SK-N-SH (cell line): ENCODE measurements around the gene MAPRE2. TPM values are rescaled to one million over a fixed set of nuclear protein-coding genes. Genes with fewer than 3 reads are reported as not detected.
A peak's percentile ranks its signal among the peaks of the same experiment; 100 is the strongest.

Experiments used
- CTCF ChIA-PET: fragments of 300-600, 350-600 bp; formaldehyde crosslinking; extraction: SDS; loops from one replicate; lab custom pipeline; 2021; lab: Yijun Ruan, JAX
- POLR2A ChIA-PET: fragments of 350-600 bp; sonication (Branson Sonifier 250); formaldehyde crosslinking; extraction: SDS; loops from one replicate; lab custom pipeline; 2020; ENCODE audit warnings: antibody characterized with exemption, inconsistent platforms; lab: Yijun Ruan, JAX
- DNase-seq: peaks from one replicate; pipeline ENCODE4 v3.0.0; 2012
- H2AFZ ChIP-seq: fragments of 200-600 bp; sonication (generic); 2 replicates; pipeline ENCODE4 v1.8.1; 2016; ENCODE audit warnings: antibody characterized with exemption, mild to moderate bottlenecking, low read depth
- H3F3A ChIP-seq: fragments of 200-600 bp; sonication (generic); replicated peaks from 2 replicates; pipeline ENCODE3; 2016; ENCODE audit warnings: antibody characterized with exemption, mild to moderate bottlenecking; ENCODE audit not compliant: insufficient read depth
- H3K27ac ChIP-seq, 2 experiments: fragments of 200-500 bp in 1 of 2; fragments of 200-600 bp in 1 of 2; sonication (Bioruptor generic) in 1 of 2; sonication (generic), shearing (Covaris generic) in 1 of 2; 2 replicates each; pipeline versions ENCODE4 v1.5.1 to v1.6.1; 2014 to 2016; ENCODE audit warnings: low read depth in 2 of 2, inconsistent platforms in 1 of 2, low read length in 1 of 2, mild to moderate bottlenecking in 1 of 2, mixed read lengths in 1 of 2
- H3K27me3 ChIP-seq: fragments of 200-600 bp; sonication (generic), shearing (Covaris generic); 2 replicates; pipeline ENCODE4 v1.6.1; 2016; ENCODE audit warnings: mixed run types; ENCODE audit not compliant: insufficient read depth
- H3K36me3 ChIP-seq, 2 experiments: fragments of 200-500 bp in 1 of 2; fragments of 200-600 bp in 1 of 2; sonication (Bioruptor generic) in 1 of 2; sonication (generic) in 1 of 2; replicated peaks in 1 of 2; 2 replicates each; pipeline versions ENCODE3 to v1.5.1; 2014 to 2016; ENCODE audit warnings: low read length in 1 of 2, mild to moderate bottlenecking in 1 of 2; ENCODE audit not compliant: insufficient read depth in 2 of 2, control insufficient read depth in 1 of 2
- H3K4me1 ChIP-seq, 2 experiments: fragments of 200-500 bp in 1 of 2; fragments of 200-600 bp in 1 of 2; sonication (Bioruptor generic) in 1 of 2; sonication (generic), shearing (Covaris generic) in 1 of 2; 2 replicates each; pipeline versions ENCODE4 v1.5.1 to v1.6.1; 2014 to 2016; ENCODE audit warnings: low read depth in 1 of 2, low read length in 1 of 2, mixed run types in 1 of 2; ENCODE audit not compliant: insufficient read depth in 2 of 2, control insufficient read depth in 1 of 2
- H3K4me2 ChIP-seq: fragments of 200-600 bp; sonication (generic), shearing (Covaris generic); 2 replicates; pipeline ENCODE4 v1.6.1; 2017; ENCODE audit warnings: mixed run types
- H3K4me3 ChIP-seq, 2 experiments: fragments of 200-500 bp in 1 of 2; fragments of 200-600 bp in 1 of 2; sonication (Bioruptor generic) in 1 of 2; sonication (generic), shearing (Covaris generic) in 1 of 2; 2 replicates each; pipeline versions ENCODE4 v1.5.1 to v1.8.1; 2014 to 2016; ENCODE audit warnings: low read depth in 2 of 2, inconsistent platforms in 1 of 2, low read length in 1 of 2, mild to moderate bottlenecking in 1 of 2, mixed read lengths in 1 of 2, moderate library complexity in 1 of 2
- H3K79me2 ChIP-seq: fragments of 200-600 bp; sonication (generic); 2 replicates; pipeline ENCODE4 v1.8.1; 2017; ENCODE audit warnings: mild to moderate bottlenecking; ENCODE audit not compliant: insufficient read depth
- H3K9ac ChIP-seq: fragments of 200-600 bp; sonication (generic); 2 replicates; pipeline ENCODE4 v1.6.1; 2017; ENCODE audit warnings: mixed run types
- H3K9me2 ChIP-seq: fragments of 200-600 bp; sonication (generic); 2 replicates; pipeline ENCODE4 v1.6.1; 2017; ENCODE audit warnings: mixed run types
- H3K9me3 ChIP-seq: fragments of 200-600 bp; sonication (generic); 2 replicates; pipeline ENCODE4 v1.6.1; 2017; ENCODE audit warnings: mixed run types, mild to moderate bottlenecking, moderate library complexity
- H4K20me1 ChIP-seq: fragments of 200-600 bp; sonication (generic); 2 replicates; pipeline ENCODE4 v1.6.1; 2017; ENCODE audit warnings: mild to moderate bottlenecking, mixed run types; ENCODE audit not compliant: insufficient read depth
- CHD2 ChIP-seq: fragments of 150-350 bp; IDR thresholded peaks from 2 replicates; pipeline ENCODE4 v1.6.1; 2018; ENCODE audit warnings: low read length; ENCODE audit not compliant: partially characterized antibody
- ELF1 ChIP-seq: IDR thresholded peaks from 2 replicates; pipeline ENCODE4 v1.4.0; 2012
- EP300 ChIP-seq, 2 experiments: IDR thresholded peaks; 2 replicates each; pipeline versions ENCODE4 v1.4.0 to v1.6.1; 2012; ENCODE audit warnings: borderline replicate concordance in 1 of 2, low read depth in 1 of 2, low read length in 1 of 2
- FOSL2 ChIP-seq: IDR thresholded peaks from 2 replicates; pipeline ENCODE4 v1.4.0; 2012; ENCODE audit warnings: low read depth, mild to moderate bottlenecking, moderate library complexity, borderline replicate concordance
- FOXJ3 ChIP-seq: sonication (generic); formaldehyde crosslinking; IDR thresholded peaks from 2 replicates; pipeline ENCODE4 v1.5.1; 2020; ENCODE audit warnings: mild to moderate bottlenecking, missing genetic modification reagents
- GATA2 ChIP-seq: sonication (generic); formaldehyde crosslinking; IDR thresholded peaks from 2 replicates; pipeline ENCODE4 v1.5.0; 2020; ENCODE audit warnings: mild to moderate bottlenecking, missing genetic modification reagents
- NRF1 ChIP-seq: IDR thresholded peaks from 2 replicates; pipeline ENCODE4 v1.6.1; 2012; ENCODE audit warnings: low read depth, mild to moderate bottlenecking, low read length
- POLR2AphosphoS5 ChIP-seq: IDR thresholded peaks from 2 replicates; pipeline ENCODE4 v1.6.1; 2012; ENCODE audit warnings: low read depth, low read length
- RAD21 ChIP-seq: IDR thresholded peaks from 2 replicates; pipeline ENCODE4 v1.6.1; 2012; ENCODE audit warnings: mild to moderate bottlenecking, low read length
- RCOR1 ChIP-seq: fragments of 150-350 bp; IDR thresholded peaks from 2 replicates; pipeline ENCODE4 v1.6.1; 2017; ENCODE audit warnings: antibody characterized with exemption, low read length
- TEAD4 ChIP-seq: IDR thresholded peaks from 2 replicates; pipeline ENCODE4 v1.4.0; 2012; ENCODE audit warnings: mild to moderate bottlenecking, borderline replicate concordance; ENCODE audit not compliant: insufficient read depth
- WGBS: methylation state at CpG from one replicate; pipeline ENCODE4 v1.1.6; 2017; ENCODE audit warnings: low lambda C conversion rate; 5-methylcytosine and 5-hydroxymethylcytosine counted together
- polyA plus RNA-seq, 3 experiments: library from polyadenylated mRNA; depleted of rRNA; stranded (reverse); fragments of >200 nt; gene quantifications; 2 replicates each; pipeline ENCODE4 v1.2.3, GENCODE V29; 2012
- TF ChIP-seq, protein P1 (sequence below): IDR thresholded peaks from 2 replicates; pipeline ENCODE4 v1.4.0; 2012; ENCODE audit warnings: low read depth

Gene MAPRE2
- polyA plus RNA-seq, 1 of the 3 experiments (the other 2 are of a cell fraction): 11.5 TPM

DNA sequence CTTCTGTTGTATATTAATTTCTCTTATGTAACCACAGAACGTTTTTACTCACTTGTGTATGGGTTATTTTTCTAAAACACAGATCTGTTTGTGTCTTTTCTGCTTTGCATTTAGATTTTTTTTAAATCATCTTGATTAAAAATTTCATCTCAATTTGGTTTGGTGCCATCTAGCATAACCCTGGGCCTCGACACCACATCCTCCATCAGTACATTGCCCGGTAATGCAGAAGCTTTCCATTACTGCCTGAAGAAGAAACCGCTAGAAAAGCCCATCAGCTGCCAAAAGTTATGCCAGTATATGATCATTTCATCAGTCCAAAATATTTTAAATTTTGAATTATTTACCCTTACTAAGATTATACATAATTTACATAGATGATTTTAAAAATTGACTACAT is 26.2 kb downstream of the MAPRE2 start (continued):
- no peak for TF ChIP-seq EP300 (IDR thresholded peaks at IDR 0.05; ENCODE audit: borderline replicate concordance in 1 of 2, low read depth in 1 of 2, low read length in 1 of 2)
- TF ChIP-seq POLR2AphosphoS5: no peak

DNA sequence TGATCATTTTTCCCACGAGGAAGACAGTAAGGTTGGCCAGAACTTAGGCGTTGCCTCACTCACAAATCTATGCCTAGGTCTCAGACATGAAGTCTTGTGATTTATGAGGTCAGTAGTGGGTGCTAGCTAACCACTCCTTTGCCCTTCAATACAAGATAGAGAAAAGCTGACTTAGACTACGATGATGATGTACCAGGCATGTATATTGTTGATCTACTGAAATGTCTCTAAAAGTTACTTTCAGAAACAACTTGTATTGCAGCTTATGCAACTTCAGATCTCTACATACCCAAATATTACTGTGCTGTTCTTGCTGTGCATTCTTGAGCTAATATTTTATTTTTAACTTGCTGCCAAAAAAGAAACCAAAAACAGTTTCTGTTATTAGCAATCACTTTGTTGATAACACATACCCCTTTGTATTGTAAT is 30.6 kb downstream of the MAPRE2 start:
- H3K4me3 ChIP-seq: no peak overlapping the region
- no peak overlapping the region for H2AFZ ChIP-seq
- H3K9me3 ChIP-seq: no peaks in the 10 kb centered on the region
- H3K27ac ChIP-seq: no peak overlapping the region
- H4K20me1 ChIP-seq: no peaks in the 10 kb centered on the region
- no peaks in the 10 kb centered on the region for H3F3A ChIP-seq
- CTCF ChIA-PET: interaction anchor here (1.2 to 3.3 kb wide), 4 partner anchors 14 to 72 kb away, joined by 3 to 15 read pairs (median 4); no protein-coding TSS in a partner anchor
- POLR2A ChIA-PET: no interaction called here
- no peak for TF ChIP-seq NRF1
- TF ChIP-seq ELF1: no peak
- TF ChIP-seq FOXJ3 (CRISPR knock-in tag): no peak
- TF ChIP-seq TEAD4: no peak
- TF ChIP-seq FOSL2: no peak
- no peak overlapping the region for H3K4me2 ChIP-seq
- H3K79me2 ChIP-seq: no peaks in the 10 kb centered on the region
- peaks cover 0 to 5% of the 10 kb centered on the region in 2 experiments for H3K36me3 ChIP-seq
- no peaks in the 10 kb centered on the region for H3K27me3 ChIP-seq
- no peaks in the 10 kb centered on the region for H3K9me2 ChIP-seq
- peaks cover 4 to 23% of the 10 kb centered on the region in 2 experiments; a peak in 3 of 4 replicates for H3K4me1 ChIP-seq
- DNase-seq: no peak
- no peak overlapping the region for H3K9ac ChIP-seq
- 90% methylated on average over 3 of the region's 3 CpGs for WGBS

DNA sequence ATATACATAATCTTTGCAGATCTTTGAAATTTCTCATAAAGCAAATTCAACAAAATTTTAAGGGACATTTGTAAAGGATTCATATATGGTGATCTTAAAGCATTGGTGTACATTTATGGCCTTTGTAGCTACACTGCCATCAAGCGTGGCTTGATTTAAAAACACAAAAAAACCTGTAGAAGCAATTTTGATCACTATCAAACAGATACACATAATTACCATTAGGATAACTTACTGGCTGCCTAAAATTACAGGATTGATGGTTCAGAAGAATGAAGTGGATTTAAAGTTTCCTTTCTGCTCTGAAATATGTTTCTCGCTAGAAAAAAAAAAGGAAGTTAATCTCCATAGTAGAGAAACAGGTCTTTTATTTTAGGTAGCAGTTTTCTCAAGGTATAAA is 31.4 kb downstream of the MAPRE2 start:
- ChIA-PET CTCF (interaction anchor here (0.7 to 3.3 kb wide), 13 partner anchors 13 to 314 kb away, joined by 3 to 15 read pairs (median 5); partner anchors contain the start of gene MAPRE2), POLR2A (no interaction called here)
- no peak overlapping the region for H3K4me2 ChIP-seq
- H3F3A ChIP-seq: no peaks in the 10 kb centered on the region
- H3K27ac ChIP-seq: peak overlapping the region; percentile 65; a peak in 3 of 4 replicates
- no peaks in the 10 kb centered on the region for H3K27me3 ChIP-seq
- H3K9me2 ChIP-seq: no peaks in the 10 kb centered on the region
- H3K9me3 ChIP-seq: no peaks in the 10 kb centered on the region
- DNase-seq: peak; percentile 43
- no peak overlapping the region for H2AFZ ChIP-seq
- WGBS: 68% methylated on average over 2 of the region's 2 CpGs
- H3K4me1 ChIP-seq: peaks cover 4 to 23% of the 10 kb centered on the region in 2 experiments; a peak in 3 of 4 replicates
- TF ChIP-seq RCOR1 (peak; percentile 69; the same call in 1 of the 2 replicates), EP300 (IDR thresholded peaks at IDR 0.05; ENCODE audit: borderline replicate concordance in 1 of 2, low read depth in 1 of 2, low read length in 1 of 2) (peak in 1 of 2 experiments; percentile 76; a peak in 2 of 4 replicates), GATA2 (CRISPR knock-in tag) (peak; percentile 83), ELF1 (no peak), RAD21 (peak; percentile 59), CHD2 (peak; percentile 19)
- TF ChIP-seq, protein P1, sequence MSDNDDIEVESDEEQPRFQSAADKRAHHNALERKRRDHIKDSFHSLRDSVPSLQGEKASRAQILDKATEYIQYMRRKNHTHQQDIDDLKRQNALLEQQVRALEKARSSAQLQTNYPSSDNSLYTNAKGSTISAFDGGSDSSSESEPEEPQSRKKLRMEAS: no peak
- H3K9ac ChIP-seq: no peak overlapping the region
- no peak overlapping the region for H3K4me3 ChIP-seq
- H3K79me2 ChIP-seq: no peaks in the 10 kb centered on the region
- H3K36me3 ChIP-seq: peaks cover 0 to 5% of the 10 kb centered on the region in 2 experiments
- no peaks in the 10 kb centered on the region for H4K20me1 ChIP-seq
